Measurements from ENCODE around the gene RAD54L. TPM values are rescaled to one million over a fixed set of nuclear protein-coding genes. Genes with fewer than 3 reads are reported as not detected.
"Not testable (repeated sequence)": the region's sequence is repeated elsewhere in the genome, so short reads cannot be mapped to it uniquely, and the experiment has no call there.

The RAD54L gene
- total RNA-seq, 3 donors from 2014 or later, result 1.8 to 4.9 TPM; not detected in 1

- DNase-seq (ENCODE audit: low spot score in 2 of 2), result no peak
- intact Hi-C loops (cut with DNase I; ENCODE audit: low total_unique reads), result no loop called here
- Histone ChIP-seq H3K4me3 (no peak overlapping the region), H3K27me3 (no peaks in the 10 kb centered on the region), H3K4me1 (no peaks in the 10 kb centered on the region), H3K9me3 (no peaks in the 10 kb centered on the region), H3K27ac (no peak overlapping the region), H3K36me3 (no peaks in the 10 kb centered on the region)
- TF ChIP-seq CTCF (IDR thresholded peaks at IDR 0.05), result no peak
- TF ChIP-seq POLR2AphosphoS5 (IDR thresholded peaks at IDR 0.05), result no peak
- no peak for TF ChIP-seq POLR2A (IDR thresholded peaks at IDR 0.05)
Observed at GRCh38 chr1:46221749-46222148, 25.8 kb upstream of the RAD54L start.

GRCh38 chr1:46223055-46223454 is 24.5 kb upstream of the RAD54L start:
- H3K36me3 ChIP-seq; H3K4me1 ChIP-seq; DNase-seq (ENCODE audit: low spot score in 2 of 2); H3K27me3 ChIP-seq; H3K9me3 ChIP-seq; H3K27ac ChIP-seq; H3K4me3 ChIP-seq; intact Hi-C loops (cut with DNase I; ENCODE audit: low total_unique reads): not testable (repeated sequence)

GRCh38 chr1:46223472-46223943 is 24.1 kb upstream of the RAD54L start:
- H3K9me3 ChIP-seq, result no peaks in the 10 kb centered on the region
- H3K4me3 ChIP-seq, result no peak overlapping the region
- H3K36me3 ChIP-seq, result no peaks in the 10 kb centered on the region
- no peaks in the 10 kb centered on the region for H3K4me1 ChIP-seq
- intact Hi-C loops (cut with DNase I; ENCODE audit: low total_unique reads), result no loop called here
- DNase-seq (ENCODE audit: low spot score in 2 of 2), result peak; percentile 64 to 71
- no peaks in the 10 kb centered on the region for H3K27me3 ChIP-seq
- no peak overlapping the region for H3K27ac ChIP-seq
- TF ChIP-seq POLR2AphosphoS5 (IDR thresholded peaks at IDR 0.05) (no peak), POLR2A (IDR thresholded peaks at IDR 0.05) (no peak), CTCF (IDR thresholded peaks at IDR 0.05) (peak; percentile 84 to 87 (median 84))

- H3K9me3 ChIP-seq, result no peaks in the 10 kb centered on the region
- no peaks in the 10 kb centered on the region for H3K36me3 ChIP-seq
- TF ChIP-seq CTCF (IDR thresholded peaks at IDR 0.05) (no peak), POLR2A (IDR thresholded peaks at IDR 0.05) (no peak), POLR2AphosphoS5 (IDR thresholded peaks at IDR 0.05) (no peak)
- no peak overlapping the region for H3K27ac ChIP-seq
- no peaks in the 10 kb centered on the region for H3K4me1 ChIP-seq
- no peaks in the 10 kb centered on the region for H3K27me3 ChIP-seq
- H3K4me3 ChIP-seq, result no peak overlapping the region
- no peak for DNase-seq (ENCODE audit: low spot score in 2 of 2)
- intact Hi-C loops (cut with DNase I; ENCODE audit: low total_unique reads), result no loop called here
Observed at GRCh38 chr1:46224966-46225365, 22.6 kb upstream of the RAD54L start.

- intact Hi-C loops (cut with DNase I; ENCODE audit: low total_unique reads), result not testable (repeated sequence)
Observed at GRCh38 chr1:46231231-46231630, 16.3 kb upstream of the RAD54L start.

GRCh38 chr1:46236882-46237281 is 10.7 kb upstream of the RAD54L start:
- TF ChIP-seq POLR2AphosphoS5 (IDR thresholded peaks at IDR 0.05) (no peak), CTCF (IDR thresholded peaks at IDR 0.05) (no peak), POLR2A (IDR thresholded peaks at IDR 0.05) (no peak)
- H3K27ac ChIP-seq, result no peak overlapping the region
- H3K4me3 ChIP-seq, result no peak overlapping the region
- no peaks in the 10 kb centered on the region for H3K4me1 ChIP-seq
- intact Hi-C loops (cut with DNase I; ENCODE audit: low total_unique reads), result no loop called here
- H3K9me3 ChIP-seq, result no peaks in the 10 kb centered on the region
- no peaks in the 10 kb centered on the region for H3K27me3 ChIP-seq
- no peak for DNase-seq (ENCODE audit: low spot score in 2 of 2)
- no peaks in the 10 kb centered on the region for H3K36me3 ChIP-seq

More at GRCh38 chr1:46231231-46231630, 16.3 kb upstream of the RAD54L start:
- not testable (repeated sequence) for H3K36me3 ChIP-seq; H3K4me3 ChIP-seq; DNase-seq (ENCODE audit: low spot score in 2 of 2); H3K27me3 ChIP-seq; H3K9me3 ChIP-seq; H3K27ac ChIP-seq; H3K4me1 ChIP-seq

- H3K4me1 ChIP-seq; DNase-seq (ENCODE audit: low spot score in 2 of 2); intact Hi-C loops (cut with DNase I; ENCODE audit: low total_unique reads); H3K9me3 ChIP-seq; H3K27me3 ChIP-seq; H3K36me3 ChIP-seq; H3K4me3 ChIP-seq; H3K27ac ChIP-seq: not testable (repeated sequence)
Observed at GRCh38 chr1:46238865-46239264, 8.7 kb upstream of the RAD54L start.

GRCh38 chr1:46241733-46242132 is 5.8 kb upstream of the RAD54L start:
- intact Hi-C loops (cut with DNase I; ENCODE audit: low total_unique reads); DNase-seq (ENCODE audit: low spot score in 2 of 2); H3K36me3 ChIP-seq; H3K27ac ChIP-seq; H3K4me3 ChIP-seq; H3K9me3 ChIP-seq; H3K4me1 ChIP-seq; H3K27me3 ChIP-seq: not testable (repeated sequence)

All from breast epithelium (tissue), 4 donors.